Left ventricle myocardium inferior (tissue), 1 donor: Measurements from ENCODE around the gene TSPOAP1. TPM values are rescaled to one million over a fixed set of nuclear protein-coding genes. Genes with fewer than 3 reads are reported as not detected.
A peak's percentile ranks its signal among the peaks of the same experiment; 100 is the strongest.

Source experiments
- DNase-seq: peaks from one replicate; pipeline ENCODE4 v3.0.0-alpha.2; 2020
- H3K27ac ChIP-seq: fragments of 200-600 bp; replicated peaks from 2 replicates; pipeline ENCODE4 v1.8.0; 2021
- H3K27me3 ChIP-seq: fragments of 200-600 bp; 2 replicates; pipeline ENCODE4 v1.8.0; 2021; ENCODE audit warnings: low read depth
- H3K36me3 ChIP-seq: fragments of 200-600 bp; 2 replicates; pipeline ENCODE4 v1.8.0; 2021
- H3K4me1 ChIP-seq: fragments of 200-600 bp; 2 replicates; pipeline ENCODE4 v1.8.0; 2021
- H3K4me3 ChIP-seq: fragments of 200-600 bp; 2 replicates; pipeline ENCODE4 v1.8.0; 2021; ENCODE audit warnings: mild to moderate bottlenecking, moderate library complexity
- H3K9me3 ChIP-seq: fragments of 200-600 bp; replicated peaks from 2 replicates; pipeline ENCODE4 v1.8.0; 2021
- CTCF ChIP-seq: fragments of 200-600 bp; IDR thresholded peaks from 2 replicates; pipeline ENCODE4 v1.8.0; 2021; ENCODE audit warnings: antibody characterized with exemption, mild to moderate bottlenecking, borderline replicate concordance
- intact Hi-C: fragments of 100-400 bp; cut with micrococcal nuclease; formaldehyde crosslinking; loops from one replicate; pipeline ENCODE4 v1.11.0; 2022
- total RNA-seq: library from RNA; stranded (reverse); fragmentation: NEBNext Ultra II Directional; extraction: Animal tissue kit (Norgen Biotek cat#: 25700); gene quantifications from one replicate; pipeline ENCODE4 v1.2.1, GENCODE V29; 2021
- donor health status: DM: no; HTN: yes; CAD: no; lungs with severe emphysema.

The TSPOAP1 gene
- total RNA-seq, 1 donor from 2014 or later: 12.8 TPM

GRCh38 chr17:58320570-58321323 lies 7.8 kb downstream of the TSPOAP1 start:
- Histone ChIP-seq H3K27me3 (peaks cover 20% of the 10 kb centered on the region), H3K9me3 (no peaks in the 10 kb centered on the region), H3K36me3 (no peaks in the 10 kb centered on the region), H3K27ac (no peak overlapping the region), H3K4me1 (peaks cover 18% of the 10 kb centered on the region), H3K4me3 (no peak overlapping the region)
- DNase-seq: no peak
- no peak for TF ChIP-seq CTCF
- intact Hi-C loops: no loop called here

- Histone ChIP-seq H3K4me3 (no peak overlapping the region), H3K9me3 (no peaks in the 10 kb centered on the region), H3K27ac (no peak overlapping the region), H3K36me3 (no peaks in the 10 kb centered on the region), H3K27me3 (peaks cover 14% of the 10 kb centered on the region), H3K4me1 (peaks cover 17% of the 10 kb centered on the region)
- no peak for TF ChIP-seq CTCF
- intact Hi-C loops: no loop called here
- DNase-seq: no peak
These were observed 8.4 kb downstream of the TSPOAP1 start for GRCh38 chr17:58320163-58320558.

DNA sequence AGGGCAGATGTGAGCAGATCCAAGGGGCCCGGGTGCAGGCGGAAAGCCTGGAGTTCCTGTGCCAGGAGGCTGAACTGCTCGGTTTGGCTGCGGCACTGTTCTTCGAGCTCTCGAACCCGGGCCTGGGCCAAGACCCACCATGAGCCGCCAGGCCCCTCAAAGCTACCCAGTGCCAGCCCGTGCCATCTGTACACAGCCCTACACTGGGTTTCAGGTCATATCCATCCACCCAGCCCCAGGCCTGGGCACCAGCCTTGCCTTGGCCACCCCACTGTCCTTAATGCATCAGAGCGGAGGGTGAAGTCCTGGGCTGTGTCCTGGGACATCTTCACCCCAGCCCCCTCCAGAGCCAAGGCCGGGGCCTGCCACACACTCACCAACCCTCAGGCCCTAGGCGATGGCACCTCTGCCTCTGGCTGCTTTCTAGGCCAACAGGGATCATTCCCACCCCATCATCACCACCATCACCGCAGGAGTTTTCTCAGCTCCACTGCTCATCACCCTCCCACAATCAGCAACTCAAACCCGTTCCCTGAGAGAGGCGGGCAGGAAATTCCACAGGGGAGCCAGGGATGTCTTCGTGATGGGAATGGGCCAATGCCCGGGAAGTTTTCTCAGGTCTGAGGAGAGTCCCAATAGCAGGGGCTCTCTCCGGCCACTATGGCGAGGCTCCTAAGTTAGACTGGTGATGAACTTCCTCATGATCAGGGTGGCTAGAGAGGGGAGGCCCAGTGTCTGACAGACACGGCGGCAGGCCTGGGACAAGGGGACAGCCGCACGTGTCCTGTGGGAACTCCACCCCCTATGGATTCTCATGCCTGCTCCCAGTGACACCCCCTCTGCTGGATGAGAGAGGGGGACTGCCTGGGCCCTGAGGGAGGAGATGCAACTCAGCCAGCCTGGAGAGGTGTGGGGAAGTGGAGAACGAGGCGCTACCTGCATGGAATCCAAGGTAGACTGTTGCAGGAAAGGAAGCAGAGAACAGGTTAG lies 9.1 kb downstream of the TSPOAP1 start:
- no peaks in the 10 kb centered on the region for H3K9me3 ChIP-seq
- intact Hi-C loops: no loop called here
- H3K36me3 ChIP-seq: no peaks in the 10 kb centered on the region
- H3K4me3 ChIP-seq: no peak overlapping the region
- TF ChIP-seq CTCF: no peak
- peak; percentile 5 for DNase-seq
- H3K4me1 ChIP-seq: peaks cover 10% of the 10 kb centered on the region
- peaks cover 7% of the 10 kb centered on the region for H3K27me3 ChIP-seq
- no peak overlapping the region for H3K27ac ChIP-seq

- Histone ChIP-seq H3K36me3 (no peaks in the 10 kb centered on the region), H3K27me3 (no peaks in the 10 kb centered on the region), H3K4me3 (no peak overlapping the region), H3K27ac (no peak overlapping the region), H3K9me3 (no peaks in the 10 kb centered on the region), H3K4me1 (peaks cover 4% of the 10 kb centered on the region)
- TF ChIP-seq CTCF: no peak
- intact Hi-C loops: no loop called here
- DNase-seq: no peak
These were observed 9.9 kb downstream of the TSPOAP1 start for GRCh38 chr17:58318627-58319172.

DNA sequence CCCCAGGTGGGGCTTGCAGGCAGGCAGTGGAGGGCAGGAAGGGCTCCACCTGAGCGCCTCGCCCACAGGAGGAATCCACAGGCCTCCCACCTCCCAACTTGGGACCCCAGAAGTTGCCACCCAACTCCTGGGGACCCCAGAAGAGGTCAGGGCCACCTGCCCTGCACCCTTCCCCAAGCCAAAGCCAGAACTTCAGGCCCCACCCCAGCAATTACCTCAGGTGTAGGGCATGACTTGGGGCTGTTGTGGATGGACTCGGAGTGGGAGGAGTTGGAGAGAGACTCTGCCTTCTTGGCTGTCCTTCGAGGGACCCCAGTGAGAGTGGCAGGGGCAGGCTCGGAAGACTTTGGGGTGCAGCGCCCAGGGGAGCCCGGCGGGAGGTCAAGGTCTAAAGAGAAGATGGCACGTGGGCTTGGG lies 10.5 kb downstream of the TSPOAP1 start:
- Histone ChIP-seq H3K4me1 (no peaks in the 10 kb centered on the region), H3K9me3 (no peaks in the 10 kb centered on the region), H3K27ac (no peak overlapping the region), H3K4me3 (no peak overlapping the region), H3K27me3 (no peaks in the 10 kb centered on the region), H3K36me3 (no peaks in the 10 kb centered on the region)
- no peak for DNase-seq
- TF ChIP-seq CTCF: no peak
- intact Hi-C loops: no loop called here
